Astrocyte of the hippocampus (primary cell): Measurements from ENCODE around the gene TYRP1.
A peak's percentile ranks its signal among the peaks of the same experiment; 100 is the strongest.

Experiments
- DNase-seq: peaks from one replicate; pipeline ENCODE4 v3.0.0; 2011; ENCODE audit warnings: low read depth, low spot score

The TYRP1 gene

DNA sequence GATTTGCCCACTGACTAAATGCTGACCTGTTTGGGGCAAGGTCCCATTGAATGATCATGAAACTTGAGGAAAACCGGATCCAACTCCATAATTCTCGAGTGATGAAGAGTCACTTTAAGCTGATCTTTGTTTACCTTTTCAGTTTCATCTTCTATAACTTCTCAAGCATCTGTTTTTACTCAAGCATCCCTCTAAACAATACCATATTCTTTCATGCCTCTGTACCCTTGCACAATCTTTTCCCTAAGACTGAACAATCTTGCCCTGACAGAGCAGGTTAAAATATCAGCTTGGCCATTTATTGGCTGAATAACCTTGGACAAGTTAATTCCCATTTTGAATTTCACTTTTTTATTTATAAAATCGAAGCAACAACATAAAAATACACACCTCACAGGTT, 39.8 kb downstream of the TYRP1 start:
- DNase-seq = no peak

DNA sequence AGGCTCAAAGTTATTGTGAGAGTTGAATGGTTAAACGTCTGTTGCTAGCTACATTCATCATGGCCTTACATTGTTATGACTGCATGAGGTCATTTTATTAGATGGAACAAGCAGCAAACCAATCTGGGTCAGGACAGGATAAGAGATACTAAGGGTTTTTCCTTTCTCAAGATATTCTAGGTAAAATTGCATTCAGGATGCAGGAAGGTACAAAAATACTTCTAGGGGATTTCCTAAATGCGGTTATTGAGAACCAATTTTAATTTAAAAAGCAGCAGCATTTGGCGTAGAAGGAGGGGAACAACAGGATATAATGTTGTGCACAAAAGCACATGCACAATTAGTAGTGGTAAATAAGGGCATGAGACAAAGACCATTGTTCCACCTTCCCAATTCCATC, 42.5 kb downstream of the TYRP1 start:
- DNase-seq = no peak

GRCh38 chr9:12737871-12738270, 44.7 kb downstream of the TYRP1 start:
- DNase-seq = no peak

- DNase-seq = peak; percentile 42
Measured at GRCh38 chr9:12739014-12739652, 45.9 kb downstream of the TYRP1 start.

GRCh38 chr9:12740845-12741244, 47.7 kb downstream of the TYRP1 start:
- no peak for DNase-seq

- DNase-seq = no peak
Measured at GRCh38 chr9:12748016-12748415, 54.8 kb downstream of the TYRP1 start.

DNA sequence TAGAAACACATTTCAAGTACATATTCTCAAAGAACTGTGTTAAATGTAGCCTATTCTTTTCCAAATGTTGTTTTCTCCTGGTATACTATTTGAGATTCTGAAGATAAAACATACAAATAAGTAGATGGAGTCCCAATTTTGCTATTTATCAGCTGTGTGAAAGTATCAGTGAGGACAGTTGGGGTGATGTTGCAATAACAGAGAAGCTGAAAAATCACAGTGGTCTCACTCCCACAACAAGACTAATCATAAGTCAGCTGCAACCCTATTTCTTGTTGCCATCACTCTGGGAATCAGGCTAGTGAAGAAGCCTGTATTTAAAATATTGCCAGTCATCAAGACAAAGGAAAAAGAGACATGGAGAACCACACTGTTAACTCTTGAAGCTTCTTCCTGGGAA, 55.8 kb downstream of the TYRP1 start:
- DNase-seq = no peak

GRCh38 chr9:12753931-12754330, 60.7 kb downstream of the TYRP1 start:
- peak; percentile 2 for DNase-seq

DNA sequence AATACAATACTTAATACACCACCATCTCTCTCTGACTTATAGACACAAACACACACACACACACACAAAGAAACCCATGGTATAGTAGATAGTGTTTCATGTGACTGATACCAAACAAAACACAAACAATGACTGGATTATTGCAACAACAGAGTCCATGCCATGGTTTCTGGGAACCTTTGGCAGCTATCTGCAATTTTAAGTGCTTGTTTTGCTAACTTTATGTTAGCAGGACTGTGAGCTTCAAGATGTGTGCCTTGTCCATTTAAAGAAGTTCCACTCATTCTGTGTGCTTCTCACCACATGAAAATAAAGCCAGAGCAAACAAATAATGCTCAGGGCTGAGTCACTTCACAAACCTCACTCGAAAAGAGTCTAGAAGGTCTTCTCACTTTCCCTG, 66.6 kb downstream of the TYRP1 start:
- DNase-seq = peak; percentile 70
